HG03575 (cell line): ENCODE results near the gene TCF3.
"Not testable (repeated sequence)": the region's sequence is repeated elsewhere in the genome, so short reads cannot be mapped to it uniquely, and the experiment has no call there.

Experiments used
- ATAC-seq: cut with Tn5 transposase; IDR thresholded peaks from one replicate; pipeline ENCODE4 v1.9.1; 2021; ENCODE audit not compliant: unreplicated experiment, insufficient number of reproducible peaks, low FRiP score; ENCODE audit errors: extremely low read depth

TCF3 gene

GRCh38 chr19:1674293-1674679, 21.9 kb upstream of the TCF3 start:
- no peak for ATAC-seq

GRCh38 chr19:1673645-1674292, 21.4 kb upstream of the TCF3 start:
- no peak for ATAC-seq

- no peak for ATAC-seq
Measured at GRCh38 chr19:1672769-1673644, 20.6 kb upstream of the TCF3 start.

- no peak for ATAC-seq
Measured at GRCh38 chr19:1672038-1672768, 19.8 kb upstream of the TCF3 start.

- no peak for ATAC-seq
Measured at GRCh38 chr19:1671716-1672037, 19.3 kb upstream of the TCF3 start.

GRCh38 chr19:1670747-1671146, 18.3 kb upstream of the TCF3 start:
- ATAC-seq: not testable (repeated sequence)

GRCh38 chr19:1668486-1669270, 16.3 kb upstream of the TCF3 start:
- no peak for ATAC-seq

- no peak for ATAC-seq
Measured at GRCh38 chr19:1668048-1668485, 15.7 kb upstream of the TCF3 start.

- ATAC-seq: no peak
Measured at GRCh38 chr19:1665565-1666047, 13.2 kb upstream of the TCF3 start.

- no peak for ATAC-seq
Measured at GRCh38 chr19:1663852-1664251, 11.4 kb upstream of the TCF3 start.

GRCh38 chr19:1663227-1663626, 10.8 kb upstream of the TCF3 start:
- ATAC-seq: not testable (repeated sequence)

GRCh38 chr19:1661995-1662394, 9.6 kb upstream of the TCF3 start:
- ATAC-seq: no peak

GRCh38 chr19:1659084-1659427, 6.6 kb upstream of the TCF3 start:
- no peak for ATAC-seq

- ATAC-seq: no peak
Measured at GRCh38 chr19:1658150-1659083, 6.0 kb upstream of the TCF3 start.

- ATAC-seq: no peak
Measured at GRCh38 chr19:1657746-1658145, 5.3 kb upstream of the TCF3 start.

GRCh38 chr19:1656988-1657536, 4.6 kb upstream of the TCF3 start:
- ATAC-seq: no peak

GRCh38 chr19:1655987-1656608, 3.7 kb upstream of the TCF3 start:
- ATAC-seq: no peak
